ENCODE results near the gene TFAM. TPM values are rescaled to one million over a fixed set of nuclear protein-coding genes. Genes with fewer than 3 reads are reported as not detected.

The TFAM gene
- 47.1 and 49.1 TPM in 2 replicates for total RNA-seq

GRCh38 chr10:58384999-58385783 is at the start of gene TFAM:
Gene TFAM (plus strand): TSS chr10:58385410. CDS start chr10:58385548, 138 bp downstream.

Other genes starting within 250 kb of the TFAM start
- 7.1 and 7.9 TPM in 2 replicates for gene IPMK, start 117.5 kb upstream of the TFAM start, total RNA-seq
- 49.4 and 64.6 TPM in 2 replicates for gene CISD1, start 116.2 kb upstream of the TFAM start, total RNA-seq
- 11.7 and 17.3 TPM in 2 replicates for gene UBE2D1, start 50.4 kb upstream of the TFAM start, total RNA-seq
- gene BICC1, start 127.5 kb downstream of the TFAM start, total RNA-seq: 1.1 and 1.3 TPM in 2 replicates

All from epithelial cell of umbilical artery (primary cell).